H9 (cell line): ENCODE data around the gene NOMO2. TPM values are rescaled to one million over a fixed set of nuclear protein-coding genes. Genes with fewer than 3 reads are reported as not detected.
"Not testable (repeated sequence)": the region's sequence is repeated elsewhere in the genome, so short reads cannot be mapped to it uniquely, and the experiment has no call there.

Experiments used
- DNase-seq: peaks from one replicate; pipeline ENCODE4 v3.0.0-alpha.2; 2017
- H2AFZ ChIP-seq: one replicate; pipeline ENCODE4 v1.6.1; 2013; ENCODE audit warnings: mild to moderate bottlenecking, low read length, control low read depth, moderate library complexity
- H2AK5ac ChIP-seq: 2 replicates; pipeline ENCODE4 v1.6.1; 2013; ENCODE audit warnings: low read length, control low read depth, mixed read lengths; ENCODE audit not compliant: insufficient read length
- H2BK120ac ChIP-seq: one replicate; pipeline ENCODE4 v1.6.1; 2013; ENCODE audit warnings: low read depth, mild to moderate bottlenecking, low read length, control low read depth, inconsistent platforms; ENCODE audit not compliant: poor library complexity, severe bottlenecking
- H2BK12ac ChIP-seq: 2 replicates; pipeline ENCODE4 v1.6.1; 2013; ENCODE audit warnings: low read length, control low read depth, mixed read lengths, low read depth; ENCODE audit not compliant: insufficient read length
- H2BK15ac ChIP-seq: 2 replicates; pipeline ENCODE4 v1.6.1; 2013; ENCODE audit warnings: low read depth, low read length, control low read depth
- H2BK20ac ChIP-seq: one replicate; pipeline ENCODE4 v1.6.1; 2013; ENCODE audit warnings: low read depth, mild to moderate bottlenecking, low read length, control low read depth, inconsistent platforms; ENCODE audit not compliant: poor library complexity, severe bottlenecking
- H2BK5ac ChIP-seq: 2 replicates; pipeline ENCODE4 v1.6.1; 2013; ENCODE audit warnings: low read length, control low read depth, mixed read lengths; ENCODE audit not compliant: insufficient read length
- H3K14ac ChIP-seq: 2 replicates; pipeline ENCODE4 v1.6.1; 2013; ENCODE audit warnings: low read length, control low read depth; ENCODE audit not compliant: insufficient read depth
- H3K18ac ChIP-seq: 2 replicates; pipeline ENCODE4 v1.6.1; 2013; ENCODE audit warnings: low read depth, mild to moderate bottlenecking, mixed read lengths, low read length, control low read depth; ENCODE audit not compliant: insufficient read length
- H3K23ac ChIP-seq: 2 replicates; pipeline ENCODE4 v1.6.1; 2013; ENCODE audit warnings: low read length, control low read depth, mixed read lengths, low read depth; ENCODE audit not compliant: insufficient read length
- H3K23me2 ChIP-seq: 2 replicates; pipeline ENCODE4 v1.6.1; 2013; ENCODE audit warnings: low read depth, mild to moderate bottlenecking, mixed read lengths, low read length, control low read depth; ENCODE audit not compliant: insufficient read length, poor library complexity, severe bottlenecking
- H3K27ac ChIP-seq: 2 replicates; pipeline ENCODE4 v1.5.1; 2013; ENCODE audit warnings: low read length, control low read depth, mixed read lengths, low read depth; ENCODE audit not compliant: insufficient read length
- H3K27me3 ChIP-seq: 2 replicates; pipeline ENCODE4 v1.6.1; 2013; ENCODE audit warnings: low read length, control low read depth, inconsistent platforms; ENCODE audit not compliant: insufficient read depth
- H3K4ac ChIP-seq: 2 replicates; pipeline ENCODE4 v1.6.1; 2013; ENCODE audit warnings: low read depth, mild to moderate bottlenecking, control low read depth, inconsistent platforms, low read length, moderate library complexity
- H3K4me1 ChIP-seq: 2 replicates; pipeline ENCODE4 v1.6.1; 2013; ENCODE audit warnings: low read length, control low read depth, inconsistent platforms; ENCODE audit not compliant: insufficient read depth
- H3K4me2 ChIP-seq: 2 replicates; pipeline ENCODE4 v1.6.1; 2013; ENCODE audit warnings: low read length, control low read depth, mixed read lengths; ENCODE audit not compliant: insufficient read length, insufficient read depth
- H3K56ac ChIP-seq: 2 replicates; pipeline ENCODE4 v1.6.1; 2013; ENCODE audit warnings: low read depth, mild to moderate bottlenecking, mixed read lengths, low read length, control low read depth; ENCODE audit not compliant: insufficient read length
- H3K79me1 ChIP-seq: 2 replicates; pipeline ENCODE4 v1.6.1; 2013; ENCODE audit warnings: low read depth, mild to moderate bottlenecking, moderate library complexity, low read length, control low read depth, inconsistent platforms; ENCODE audit not compliant: insufficient read depth, poor library complexity, severe bottlenecking
- H3K79me2 ChIP-seq: 2 replicates; pipeline ENCODE4 v1.6.1; 2013; ENCODE audit warnings: low read length, control low read depth, inconsistent platforms; ENCODE audit not compliant: insufficient read depth
- H3K9ac ChIP-seq: 2 replicates; pipeline ENCODE4 v1.6.1; 2013; ENCODE audit warnings: low read length, control low read depth, mixed read lengths; ENCODE audit not compliant: insufficient read length; ENCODE audit errors: extremely low read depth
- H3K9me3 ChIP-seq: one replicate; pipeline ENCODE4 v1.6.1; 2013; ENCODE audit warnings: low read depth, low read length, inconsistent platforms; ENCODE audit not compliant: control insufficient read depth
- H3T11ph ChIP-seq: one replicate; pipeline ENCODE4 v1.6.1; 2013; ENCODE audit warnings: mild to moderate bottlenecking, low read length, control low read depth, inconsistent platforms
- H4K20me1 ChIP-seq: one replicate; pipeline ENCODE4 v1.6.1; 2013; ENCODE audit not compliant: control insufficient read depth, insufficient read length, insufficient read depth
- H4K5ac ChIP-seq: 2 replicates; pipeline ENCODE4 v1.6.1; 2013; ENCODE audit warnings: low read depth, mild to moderate bottlenecking, mixed read lengths, low read length, control low read depth; ENCODE audit not compliant: insufficient read length
- H4K8ac ChIP-seq: replicated peaks from 2 replicates; pipeline ENCODE4 v1.6.1; 2013; ENCODE audit warnings: low read length, control low read depth, mixed read lengths, low read depth; ENCODE audit not compliant: insufficient read length
- H4K91ac ChIP-seq: 2 replicates; pipeline ENCODE4 v1.6.1; 2013; ENCODE audit warnings: low read depth, mild to moderate bottlenecking, moderate library complexity, mixed read lengths, low read length, control low read depth; ENCODE audit not compliant: insufficient read length
- H3K27ac Mint-ChIP-seq, 3 experiments: 2 replicates in 2 of 3; 3 replicates in 1 of 3; pipeline ENCODE4 v1.8.0; 2020 to 2021; ENCODE audit warnings: mixed read lengths in 3 of 3, mild to moderate bottlenecking in 1 of 3, moderate library complexity in 1 of 3
- H3K27me3 Mint-ChIP-seq: 2 replicates; pipeline ENCODE4 v1.8.0; 2021; ENCODE audit warnings: low read depth, mild to moderate bottlenecking, moderate library complexity, mixed read lengths
- H3K36me3 Mint-ChIP-seq, 3 experiments: 2 replicates in 2 of 3; 3 replicates in 1 of 3; pipeline ENCODE4 v1.8.0; 2020 to 2021; ENCODE audit warnings: low read depth in 3 of 3, mixed read lengths in 3 of 3; ENCODE audit not compliant: insufficient read depth in 1 of 3
- H3K4me1 Mint-ChIP-seq, 2 experiments: 2 replicates each; pipeline ENCODE4 v1.8.0; 2020; ENCODE audit warnings: mixed read lengths in 2 of 2
- H3K4me3 Mint-ChIP-seq, 2 experiments: 2 replicates in 1 of 2; 3 replicates in 1 of 2; pipeline ENCODE4 v1.8.0; 2020 to 2021; ENCODE audit warnings: mild to moderate bottlenecking in 2 of 2, mixed read lengths in 2 of 2, moderate library complexity in 1 of 2
- H3K9me3 Mint-ChIP-seq, 2 experiments: 2 replicates in 1 of 2; 3 replicates in 1 of 2; pipeline ENCODE4 v1.8.0; 2020; ENCODE audit warnings: mild to moderate bottlenecking in 2 of 2, mixed read lengths in 2 of 2, moderate library complexity in 1 of 2
- WGBS: extraction: QIAGEN DNeasy Blood & Tissue Kit; methylation state at CpG from one replicate; pipeline ENCODE4 v1.1.7; 2013; ENCODE audit warnings: missing lambda C conversion rate, low lambda C conversion rate, mixed read lengths; ENCODE audit not compliant: insufficient read length; ENCODE audit errors: extremely low coverage; 5-methylcytosine and 5-hydroxymethylcytosine counted together
- total RNA-seq: library from RNA; stranded (reverse); gene quantifications from 2 replicates; pipeline ENCODE4 v1.2.1, GENCODE V29; 2021
- TF ChIP-seq, protein P1 (sequence below): fragments of 200-600 bp; sonication (generic); conservative IDR thresholded peaks from 3 replicates; pipeline ENCODE4 v1.8.0; 2021; ENCODE audit warnings: antibody characterized with exemption, mild to moderate bottlenecking

NOMO2 gene
- total RNA-seq, 1 experiment from 2014 or later = 100 TPM

DNA sequence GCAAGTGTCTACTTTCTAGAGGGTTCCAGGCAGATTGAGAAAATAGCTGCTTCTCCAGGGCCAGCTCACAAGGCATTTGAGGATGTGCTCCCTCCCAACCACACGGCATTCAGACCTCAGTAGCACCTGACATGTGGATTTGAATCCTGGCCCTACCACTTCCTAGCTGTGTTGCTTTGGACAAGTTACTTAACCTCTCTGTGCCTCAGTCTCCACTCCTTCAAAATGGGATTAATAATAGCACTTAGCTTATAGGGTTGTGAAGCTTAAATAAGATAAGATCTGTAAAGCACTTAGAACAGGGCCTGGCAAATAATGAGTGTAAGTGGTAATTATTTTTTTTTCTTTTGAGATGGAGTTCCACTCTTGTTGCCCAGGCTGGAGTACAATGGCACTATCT lies 21.0 kb upstream of the NOMO2 start:
- Histone ChIP-seq H3T11ph (no peak overlapping the region), H3K27me3 (no peaks in the 10 kb centered on the region), H3K23ac (no peak overlapping the region), H3K9me3 (no peaks in the 10 kb centered on the region), H3K79me1 (no peaks in the 10 kb centered on the region), H3K4me1 (no peaks in the 10 kb centered on the region), H2BK120ac (no peak overlapping the region), H2BK20ac (no peak overlapping the region), H3K4ac (no peak overlapping the region), H4K8ac (no peak overlapping the region), H3K9ac (no peak overlapping the region), H2AK5ac (no peak overlapping the region), H4K20me1 (no peaks in the 10 kb centered on the region), H4K91ac (no peak overlapping the region), H2BK12ac (no peak overlapping the region), H3K18ac (no peak overlapping the region), H2AFZ (no peak overlapping the region), H4K5ac (no peak overlapping the region), H2BK5ac (no peak overlapping the region), H3K4me2 (no peak overlapping the region), H3K79me2 (no peaks in the 10 kb centered on the region), H3K56ac (no peak overlapping the region), H3K23me2 (no peaks in the 10 kb centered on the region), H3K27ac (no peak overlapping the region), H2BK15ac (no peak overlapping the region), H3K14ac (no peak overlapping the region)
- H3K4me3 Mint-ChIP-seq = no peak overlapping the region
- H3K36me3 Mint-ChIP-seq = no peaks in the 10 kb centered on the region
- H3K27ac Mint-ChIP-seq = no peak overlapping the region
- no CpG with 5 or more reads among the region's 1 CpG for WGBS
- TF ChIP-seq, protein P1, sequence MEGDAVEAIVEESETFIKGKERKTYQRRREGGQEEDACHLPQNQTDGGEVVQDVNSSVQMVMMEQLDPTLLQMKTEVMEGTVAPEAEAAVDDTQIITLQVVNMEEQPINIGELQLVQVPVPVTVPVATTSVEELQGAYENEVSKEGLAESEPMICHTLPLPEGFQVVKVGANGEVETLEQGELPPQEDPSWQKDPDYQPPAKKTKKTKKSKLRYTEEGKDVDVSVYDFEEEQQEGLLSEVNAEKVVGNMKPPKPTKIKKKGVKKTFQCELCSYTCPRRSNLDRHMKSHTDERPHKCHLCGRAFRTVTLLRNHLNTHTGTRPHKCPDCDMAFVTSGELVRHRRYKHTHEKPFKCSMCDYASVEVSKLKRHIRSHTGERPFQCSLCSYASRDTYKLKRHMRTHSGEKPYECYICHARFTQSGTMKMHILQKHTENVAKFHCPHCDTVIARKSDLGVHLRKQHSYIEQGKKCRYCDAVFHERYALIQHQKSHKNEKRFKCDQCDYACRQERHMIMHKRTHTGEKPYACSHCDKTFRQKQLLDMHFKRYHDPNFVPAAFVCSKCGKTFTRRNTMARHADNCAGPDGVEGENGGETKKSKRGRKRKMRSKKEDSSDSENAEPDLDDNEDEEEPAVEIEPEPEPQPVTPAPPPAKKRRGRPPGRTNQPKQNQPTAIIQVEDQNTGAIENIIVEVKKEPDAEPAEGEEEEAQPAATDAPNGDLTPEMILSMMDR = no peak
- no peaks in the 10 kb centered on the region for H3K27me3 Mint-ChIP-seq
- no peak for DNase-seq
- H3K9me3 Mint-ChIP-seq = no peaks in the 10 kb centered on the region; a peak in 1 of 5 replicates
- no peaks in the 10 kb centered on the region for H3K4me1 Mint-ChIP-seq

DNA sequence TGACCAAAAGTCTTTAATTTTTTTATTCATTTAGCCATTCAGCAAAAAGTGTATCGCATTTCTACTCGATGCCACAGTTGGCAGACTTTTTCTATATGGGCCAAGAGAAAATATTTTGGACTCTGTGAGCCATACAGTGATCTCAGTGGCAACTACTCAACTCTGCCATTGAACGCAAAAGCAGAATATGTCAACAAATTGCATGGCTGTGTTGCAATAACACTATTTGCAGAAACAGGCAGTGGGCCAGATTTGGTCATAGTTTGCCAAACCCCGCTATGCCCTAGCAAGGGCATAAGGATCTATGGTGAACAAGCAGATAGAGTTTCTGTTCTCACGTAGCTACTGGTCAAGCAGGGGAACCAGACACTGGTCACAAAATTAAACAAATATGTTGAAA lies 18.5 kb upstream of the NOMO2 start:
- not testable (repeated sequence) for H3K36me3 Mint-ChIP-seq, H4K20me1 ChIP-seq, H3K56ac ChIP-seq, H3K4me1 Mint-ChIP-seq, H2BK15ac ChIP-seq, H3K4me2 ChIP-seq, H4K91ac ChIP-seq, H3K79me2 ChIP-seq, H2BK5ac ChIP-seq, H3K18ac ChIP-seq, H2BK12ac ChIP-seq, H3K4me1 ChIP-seq, H3K27ac ChIP-seq, H3K9me3 ChIP-seq, H3K14ac ChIP-seq, H3K27ac Mint-ChIP-seq, H3K27me3 ChIP-seq, H3K79me1 ChIP-seq, H3T11ph ChIP-seq, H3K27me3 Mint-ChIP-seq, H3K9me3 Mint-ChIP-seq, H2AK5ac ChIP-seq, DNase-seq, H2BK120ac ChIP-seq, H2BK20ac ChIP-seq, H3K23ac ChIP-seq, H4K5ac ChIP-seq, H3K4ac ChIP-seq, H3K23me2 ChIP-seq, H4K8ac ChIP-seq, H3K9ac ChIP-seq, H3K4me3 Mint-ChIP-seq, H2AFZ ChIP-seq
- WGBS = no CpG with 5 or more reads among the region's 5 CpGs
